Trophoblast cell (in vitro differentiated cells and primary cell): ENCODE measurements around the gene MAP3K7.

Source experiments
- DNase-seq, 2 donors: peaks; one replicate each; pipeline ENCODE4 v3.0.0-alpha.2; 2016
- H2AFZ ChIP-seq: 2 replicates; pipeline ENCODE4 v1.6.1; 2013; ENCODE audit warnings: low read length, moderate library complexity, mild to moderate bottlenecking; ENCODE audit not compliant: insufficient read depth, poor library complexity
- H2AK5ac ChIP-seq: 2 replicates; pipeline ENCODE4 v1.6.1; 2013; ENCODE audit warnings: mild to moderate bottlenecking, low read length
- H2BK120ac ChIP-seq: 2 replicates; pipeline ENCODE4 v1.6.1; 2013; ENCODE audit warnings: low read length, mild to moderate bottlenecking, moderate library complexity; ENCODE audit not compliant: insufficient read depth, poor library complexity
- H2BK12ac ChIP-seq: 2 replicates; pipeline ENCODE4 v1.6.1; 2013; ENCODE audit warnings: mild to moderate bottlenecking, low read length, moderate library complexity
- H2BK5ac ChIP-seq: 2 replicates; pipeline ENCODE4 v1.6.1; 2013; ENCODE audit warnings: low read length, low read depth, moderate library complexity, mild to moderate bottlenecking; ENCODE audit not compliant: poor library complexity
- H3K14ac ChIP-seq: 2 replicates; pipeline ENCODE4 v1.6.1; 2013; ENCODE audit warnings: mild to moderate bottlenecking, low read length
- H3K18ac ChIP-seq: 2 replicates; pipeline ENCODE4 v1.6.1; 2013; ENCODE audit warnings: mild to moderate bottlenecking, low read length
- H3K23ac ChIP-seq: 2 replicates; pipeline ENCODE4 v1.6.1; 2013; ENCODE audit warnings: low read length
- H3K27ac ChIP-seq: 2 replicates; pipeline ENCODE4 v1.5.1; 2013; ENCODE audit warnings: low read depth, mild to moderate bottlenecking, inconsistent platforms, low read length, moderate library complexity
- H3K27me3 ChIP-seq: 2 replicates; pipeline ENCODE4 v1.6.1; 2013; ENCODE audit warnings: inconsistent platforms, mild to moderate bottlenecking, low read length, moderate library complexity; ENCODE audit not compliant: insufficient read depth
- H3K36me3 ChIP-seq, 2 experiments: 1 replicate in 1 of 2; 2 replicates in 1 of 2; pipeline ENCODE4 v1.6.1; 2013; ENCODE audit warnings: low read length in 2 of 2, mild to moderate bottlenecking in 2 of 2, moderate library complexity in 1 of 2; ENCODE audit not compliant: insufficient read depth in 2 of 2, control insufficient read depth in 1 of 2
- H3K4ac ChIP-seq: 2 replicates; pipeline ENCODE4 v1.6.1; 2013; ENCODE audit warnings: low read depth, mild to moderate bottlenecking, low read length, moderate library complexity
- H3K4me1 ChIP-seq, 2 experiments: 1 replicate in 1 of 2; 2 replicates in 1 of 2; pipeline ENCODE4 v1.6.1; 2013; ENCODE audit warnings: low read length in 2 of 2, mild to moderate bottlenecking in 2 of 2, moderate library complexity in 1 of 2; ENCODE audit not compliant: insufficient read depth in 2 of 2, control insufficient read depth in 1 of 2
- H3K4me2 ChIP-seq: 2 replicates; pipeline ENCODE4 v1.6.1; 2013; ENCODE audit warnings: inconsistent platforms, mild to moderate bottlenecking, low read length, moderate library complexity
- H3K4me3 ChIP-seq: 2 replicates; pipeline ENCODE4 v1.5.1; 2013; ENCODE audit warnings: mild to moderate bottlenecking, low read depth, low read length, inconsistent platforms
- H3K79me1 ChIP-seq: one replicate; pipeline ENCODE4 v1.6.1; 2013; ENCODE audit warnings: low read length
- H3K79me2 ChIP-seq: 2 replicates; pipeline ENCODE4 v1.6.1; 2013; ENCODE audit warnings: low read length, mild to moderate bottlenecking; ENCODE audit not compliant: control insufficient read depth, insufficient read depth, poor library complexity
- H3K9ac ChIP-seq: 2 replicates; pipeline ENCODE4 v1.6.1; 2013; ENCODE audit warnings: mild to moderate bottlenecking, low read length
- H3K9me3 ChIP-seq: 2 replicates; pipeline ENCODE4 v1.6.1; 2013; ENCODE audit warnings: low read depth, mild to moderate bottlenecking, control low read depth, inconsistent platforms, low read length; ENCODE audit not compliant: insufficient read depth
- H4K12ac ChIP-seq: 2 replicates; pipeline ENCODE4 v1.6.1; 2013; ENCODE audit warnings: low read depth, mild to moderate bottlenecking, low read length, moderate library complexity
- H4K8ac ChIP-seq: 2 replicates; pipeline ENCODE4 v1.6.1; 2013; ENCODE audit warnings: low read depth, mild to moderate bottlenecking, low read length, moderate library complexity
- H4K91ac ChIP-seq: one replicate; pipeline ENCODE4 v1.6.1; 2013; ENCODE audit warnings: low read depth, mild to moderate bottlenecking, low read length, moderate library complexity
- WGBS: extraction: QIAGEN DNeasy Blood & Tissue Kit; methylation state at CpG from one replicate; pipeline ENCODE4 v1.1.7; 2013; ENCODE audit warnings: missing lambda C conversion rate; ENCODE audit not compliant: insufficient read length, insufficient coverage; ENCODE audit errors: extremely low coverage; 5-methylcytosine and 5-hydroxymethylcytosine counted together

MAP3K7 gene

DNA sequence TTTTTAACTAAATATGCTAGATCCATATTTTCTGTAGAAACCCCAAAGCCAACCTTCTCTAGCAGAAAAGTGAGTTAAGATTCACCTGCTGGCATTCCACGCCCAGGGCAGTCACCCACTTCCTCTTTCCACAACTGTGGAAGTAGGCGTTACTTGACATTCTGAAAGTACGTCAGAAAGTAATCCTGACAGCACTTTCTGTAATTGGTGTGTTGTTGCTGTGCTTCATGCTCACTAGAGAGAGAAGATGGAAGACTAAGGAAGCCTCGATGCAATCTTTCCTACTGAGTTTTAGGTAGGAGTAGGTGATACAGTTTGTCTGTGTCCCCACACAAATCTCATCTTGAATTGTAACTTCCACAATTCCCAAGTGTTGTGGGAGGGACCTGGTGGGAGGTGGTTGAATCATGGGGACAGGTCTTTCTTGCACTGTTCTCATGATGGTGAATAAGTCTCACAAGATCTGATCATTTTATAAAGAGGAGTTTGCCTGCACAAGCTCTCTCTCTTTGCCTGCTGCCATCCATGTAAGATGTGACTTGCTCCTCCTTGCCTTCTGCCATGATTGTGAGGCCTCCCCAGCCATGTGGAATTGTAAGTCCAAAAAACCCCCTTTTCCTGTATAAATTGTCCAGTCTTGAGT is 101.1 kb downstream of the MAP3K7 start:
- Histone ChIP-seq H2BK5ac (no peak overlapping the region), H3K27me3 (no peaks in the 10 kb centered on the region), H4K12ac (no peak overlapping the region), H2AFZ (no peak overlapping the region), H4K8ac (no peak overlapping the region), H3K27ac (no peak overlapping the region), H2BK12ac (no peak overlapping the region), H2BK120ac (no peak overlapping the region), H3K79me1 (no peaks in the 10 kb centered on the region), H4K91ac (no peak overlapping the region), H3K18ac (no peak overlapping the region), H2AK5ac (no peak overlapping the region), H3K4me2 (no peak overlapping the region), H3K79me2 (no peaks in the 10 kb centered on the region), H3K36me3 (no peaks in the 10 kb centered on the region), H3K9ac (no peak overlapping the region), H3K4me3 (no peak overlapping the region), H3K14ac (no peak overlapping the region), H3K9me3 (peaks cover 1% of the 10 kb centered on the region), H3K4ac (no peak overlapping the region), H3K4me1 (no peaks in the 10 kb centered on the region), H3K23ac (no peak overlapping the region)
- no peak for DNase-seq
- no CpG with 5 or more reads among the region's 4 CpGs for WGBS

DNA sequence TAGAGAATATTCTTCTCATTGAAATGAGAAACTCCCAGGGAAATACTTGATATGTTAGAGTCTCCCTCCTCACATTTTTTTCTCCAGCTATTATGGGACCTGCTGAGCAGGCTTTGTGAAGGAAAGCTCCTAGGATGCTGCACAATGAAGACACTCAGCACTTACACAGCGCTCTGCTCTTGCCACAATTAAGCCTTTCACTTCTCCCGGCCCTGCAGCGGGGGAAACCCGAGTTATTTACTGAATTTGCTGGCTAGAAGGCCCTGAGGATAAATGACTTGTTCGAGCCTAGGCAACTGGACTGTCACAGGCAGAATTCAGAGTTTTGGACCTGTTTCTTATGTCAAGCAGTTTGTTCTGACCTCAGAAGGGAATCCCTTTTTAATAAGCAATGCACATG is 102.0 kb downstream of the MAP3K7 start:
- WGBS, result no CpG with 5 or more reads among the region's 5 CpGs
- H2AFZ ChIP-seq, result no peak overlapping the region

GRCh38 chr6:90484385-90484784 is 102.5 kb downstream of the MAP3K7 start:
- H3K4ac ChIP-seq, result no peak overlapping the region
- no peak overlapping the region for H4K12ac ChIP-seq
- H3K9ac ChIP-seq, result no peak overlapping the region
- no peak overlapping the region for H2BK120ac ChIP-seq
- no peaks in the 10 kb centered on the region for H3K79me2 ChIP-seq
- H3K79me1 ChIP-seq, result no peaks in the 10 kb centered on the region
- no peak overlapping the region for H3K18ac ChIP-seq
- no peak overlapping the region for H3K27ac ChIP-seq
- no peak overlapping the region for H3K4me3 ChIP-seq
- no peak overlapping the region for H3K23ac ChIP-seq
- H3K9me3 ChIP-seq, result peaks cover 1% of the 10 kb centered on the region
- no peak overlapping the region for H2BK5ac ChIP-seq
- no peak overlapping the region for H2AK5ac ChIP-seq
- no peak overlapping the region for H4K8ac ChIP-seq
- H2AFZ ChIP-seq, result no peak overlapping the region
- H4K91ac ChIP-seq, result no peak overlapping the region
- no CpG with 5 or more reads among the region's 3 CpGs for WGBS
- no peak overlapping the region for H3K4me2 ChIP-seq
- no peak overlapping the region for H3K14ac ChIP-seq
- H2BK12ac ChIP-seq, result no peak overlapping the region
- H3K4me1 ChIP-seq, result no peaks in the 10 kb centered on the region
- no peaks in the 10 kb centered on the region for H3K36me3 ChIP-seq
- no peaks in the 10 kb centered on the region for H3K27me3 ChIP-seq
- no peak for DNase-seq

More for the DNA sequence above, 102.0 kb downstream of the MAP3K7 start:
- Histone ChIP-seq H3K4me1 (no peaks in the 10 kb centered on the region), H3K4me3 (no peak overlapping the region), H4K8ac (no peak overlapping the region), H3K9ac (no peak overlapping the region), H3K4ac (no peak overlapping the region), H3K27ac (no peak overlapping the region), H3K23ac (no peak overlapping the region), H3K79me1 (no peaks in the 10 kb centered on the region), H3K9me3 (peaks cover 1% of the 10 kb centered on the region), H3K36me3 (no peaks in the 10 kb centered on the region), H2AK5ac (no peak overlapping the region), H3K79me2 (no peaks in the 10 kb centered on the region), H3K18ac (no peak overlapping the region), H3K4me2 (no peak overlapping the region), H2BK5ac (no peak overlapping the region), H2BK12ac (no peak overlapping the region), H3K27me3 (no peaks in the 10 kb centered on the region), H4K91ac (no peak overlapping the region), H2BK120ac (no peak overlapping the region), H4K12ac (no peak overlapping the region), H3K14ac (no peak overlapping the region)
- DNase-seq, result no peak

DNA sequence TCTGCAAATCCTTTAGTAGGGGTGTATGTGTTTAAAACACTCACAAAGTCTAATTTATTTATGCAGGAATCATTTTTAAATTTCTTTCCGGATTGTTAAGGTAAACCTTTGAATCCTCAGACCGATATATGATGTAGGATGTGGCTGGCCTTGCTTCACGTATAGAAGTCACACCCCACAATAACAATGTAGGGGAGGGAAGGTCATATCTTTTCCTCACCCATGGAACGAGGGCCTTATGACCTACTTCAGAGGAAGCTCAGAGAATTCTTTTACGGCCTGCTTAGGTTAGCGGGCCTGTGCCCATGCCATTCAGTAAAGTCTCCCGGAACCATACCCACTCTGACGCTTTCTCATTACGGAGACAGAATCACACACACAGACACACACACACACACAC is 102.9 kb downstream of the MAP3K7 start:
- Histone ChIP-seq H2BK5ac (no peak overlapping the region), H2BK120ac (no peak overlapping the region), H3K27ac (no peak overlapping the region), H2AK5ac (no peak overlapping the region), H3K9me3 (peaks cover 1% of the 10 kb centered on the region), H3K79me2 (no peaks in the 10 kb centered on the region), H2BK12ac (no peak overlapping the region), H4K8ac (no peak overlapping the region), H2AFZ (no peak overlapping the region), H3K79me1 (no peaks in the 10 kb centered on the region), H3K9ac (no peak overlapping the region), H3K27me3 (no peaks in the 10 kb centered on the region), H3K4ac (no peak overlapping the region), H4K91ac (no peak overlapping the region), H4K12ac (no peak overlapping the region), H3K4me3 (no peak overlapping the region), H3K14ac (no peak overlapping the region), H3K23ac (no peak overlapping the region), H3K18ac (no peak overlapping the region), H3K4me1 (peaks cover 0 to under 1% of the 10 kb centered on the region in 2 experiments), H3K4me2 (no peak overlapping the region), H3K36me3 (no peaks in the 10 kb centered on the region)
- DNase-seq, result no peak
- WGBS, result no CpG with 5 or more reads among the region's 9 CpGs
